ENCODE results near the gene PHTF1. TPM values are rescaled to one million over a fixed set of nuclear protein-coding genes. Genes with fewer than 3 reads are reported as not detected.
"Not testable (repeated sequence)": the region's sequence is repeated elsewhere in the genome, so short reads cannot be mapped to it uniquely, and the experiment has no call there.

Gene PHTF1
- total RNA-seq, 1 donor from 2014 or later, result 39.8 TPM

- DNase-seq (ENCODE audit: low read depth, low spot score), result no peak
Measured at GRCh38 chr1:113779542-113779941, 20.3 kb upstream of the PHTF1 start.

DNA sequence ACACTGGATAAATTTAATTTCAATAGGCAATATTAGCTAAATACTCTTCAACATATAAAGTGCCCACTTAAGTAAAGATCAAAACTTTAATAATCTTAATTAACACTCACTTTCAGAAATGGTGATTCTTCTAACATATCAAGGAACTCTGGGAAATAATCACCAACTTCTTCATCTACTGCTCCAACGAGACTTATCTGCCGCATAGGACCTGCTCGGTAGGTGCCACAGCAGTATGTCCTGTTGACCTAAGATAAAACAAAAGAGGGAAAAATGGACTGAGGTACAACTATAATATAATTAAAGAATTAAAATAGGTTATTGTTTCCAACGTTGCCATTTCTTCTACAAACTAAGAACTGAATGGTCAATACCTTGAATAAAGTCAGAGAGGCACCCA, 18.3 kb upstream of the PHTF1 start:
- no peak for DNase-seq (ENCODE audit: low read depth, low spot score)

GRCh38 chr1:113770031-113770430, 10.7 kb upstream of the PHTF1 start:
- no peak for DNase-seq (ENCODE audit: low read depth, low spot score)

GRCh38 chr1:113769601-113769970, 10.3 kb upstream of the PHTF1 start:
- no peak for DNase-seq (ENCODE audit: low read depth, low spot score)

DNA sequence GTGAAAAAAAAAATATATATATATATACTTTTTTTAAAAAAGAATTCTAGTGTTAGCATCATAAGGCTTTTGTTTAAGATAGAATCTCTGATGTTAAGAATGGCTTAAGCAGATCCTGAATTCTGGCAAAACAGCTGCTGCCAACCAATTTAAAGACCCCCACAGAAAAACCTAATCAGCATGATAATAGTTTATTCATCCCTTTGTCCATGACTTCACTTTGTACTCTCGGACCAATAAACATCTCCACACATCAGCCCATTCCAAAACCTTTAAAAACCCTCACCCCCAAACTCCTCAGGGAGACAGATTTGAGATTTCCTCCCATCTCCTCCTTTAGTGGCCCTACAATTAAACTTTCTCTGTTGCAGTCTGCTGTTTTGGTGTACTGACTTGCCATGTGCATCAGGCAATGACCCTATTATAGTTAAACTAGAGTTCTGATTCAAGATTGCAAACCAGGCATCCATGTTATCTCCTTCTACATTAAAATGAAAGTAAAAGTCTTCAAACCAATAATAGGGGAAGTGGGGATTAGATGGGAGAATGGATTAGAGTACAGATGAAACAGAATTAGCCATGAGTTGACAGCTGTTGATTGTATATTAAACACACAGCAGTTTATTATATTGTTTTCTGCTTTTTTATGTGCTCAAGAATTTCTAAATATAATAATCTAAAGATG, 9.8 kb upstream of the PHTF1 start:
- DNase-seq (ENCODE audit: low read depth, low spot score), result no peak

- no peak for DNase-seq (ENCODE audit: low read depth, low spot score)
Measured at GRCh38 chr1:113765306-113766230, 6.3 kb upstream of the PHTF1 start.

DNA sequence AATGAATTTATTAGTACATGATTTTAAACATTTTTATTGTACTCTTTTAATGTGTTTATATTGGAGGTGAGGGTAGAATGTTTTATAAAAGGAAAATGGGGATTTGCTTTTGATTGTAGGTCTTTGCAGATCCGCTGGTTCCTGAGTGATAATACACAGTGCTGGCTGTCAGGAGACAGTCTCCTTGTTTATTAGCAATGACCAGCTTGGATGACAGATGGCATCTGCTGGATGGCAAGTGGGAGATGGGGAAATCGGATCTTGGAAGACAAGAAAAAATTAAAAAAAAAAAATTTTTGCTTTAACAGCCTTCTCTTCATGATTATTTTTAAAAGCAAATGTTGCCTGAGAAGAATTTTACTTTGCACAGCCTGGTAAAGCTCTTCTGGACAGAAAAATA, 4.4 kb upstream of the PHTF1 start:
- DNase-seq (ENCODE audit: low read depth, low spot score), result no peak

DNA sequence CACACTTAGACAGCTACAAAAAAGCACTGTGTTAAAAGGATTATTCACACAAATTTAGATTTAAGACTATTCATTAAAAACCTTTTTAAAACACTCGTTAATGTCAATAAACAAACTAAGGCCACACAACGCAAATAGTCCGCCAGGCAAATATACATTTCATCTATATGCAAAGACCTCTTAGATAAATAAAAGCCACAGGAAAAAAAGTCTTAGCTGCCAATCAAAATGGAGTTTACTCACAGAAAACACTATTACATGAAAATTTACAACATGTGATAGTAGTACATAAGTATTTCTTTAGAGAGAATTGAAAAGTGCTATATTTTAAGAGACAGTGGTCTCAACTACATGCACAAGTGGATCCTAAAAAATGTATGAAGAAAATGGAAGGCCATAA, 2.7 kb upstream of the PHTF1 start:
- no peak for DNase-seq (ENCODE audit: low read depth, low spot score)

GRCh38 chr1:113760102-113761080, 1.1 kb upstream of the PHTF1 start:
- no peak for DNase-seq (ENCODE audit: low read depth, low spot score)

DNA sequence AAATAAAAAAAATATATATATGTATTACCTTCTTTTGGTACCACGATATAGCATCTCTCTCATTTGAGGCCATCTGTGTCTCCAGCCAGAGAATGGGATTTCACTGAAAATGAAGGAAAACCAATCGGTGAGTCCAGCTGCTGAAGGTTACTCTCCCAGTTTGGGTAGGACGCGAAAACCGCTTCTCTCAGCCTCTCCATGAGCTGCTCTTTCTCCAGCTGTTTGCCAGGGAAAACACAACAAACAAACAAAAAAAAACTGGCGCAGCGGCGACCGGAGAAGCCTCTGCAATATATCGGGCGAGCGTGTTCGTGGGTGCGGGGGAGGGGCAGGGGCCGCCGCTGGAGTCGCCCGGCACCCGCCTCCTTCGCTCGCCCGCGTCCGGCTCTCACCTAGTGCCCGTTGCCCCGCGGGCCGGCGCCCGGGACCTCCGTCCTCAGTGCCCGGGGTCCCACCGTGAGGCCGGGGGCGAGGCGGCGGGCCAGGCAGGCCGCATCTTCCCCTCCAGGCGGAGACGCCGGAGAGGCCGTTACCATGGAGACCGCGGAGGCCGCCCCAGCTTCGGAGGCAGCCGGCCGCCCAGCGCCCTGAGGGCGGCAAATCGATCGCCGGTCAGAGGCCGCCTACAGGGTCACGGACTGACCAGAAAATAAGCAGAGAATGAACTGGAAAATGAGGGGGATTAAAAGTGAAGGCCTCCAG, 504 bp downstream of the PHTF1 start:
- no peak for DNase-seq (ENCODE audit: low read depth, low spot score)

GRCh38 chr1:113756461-113756860, 2.8 kb downstream of the PHTF1 start:
- DNase-seq (ENCODE audit: low read depth, low spot score), result no peak

GRCh38 chr1:113753333-113753732, 6.0 kb downstream of the PHTF1 start:
- not testable (repeated sequence) for DNase-seq (ENCODE audit: low read depth, low spot score)

DNA sequence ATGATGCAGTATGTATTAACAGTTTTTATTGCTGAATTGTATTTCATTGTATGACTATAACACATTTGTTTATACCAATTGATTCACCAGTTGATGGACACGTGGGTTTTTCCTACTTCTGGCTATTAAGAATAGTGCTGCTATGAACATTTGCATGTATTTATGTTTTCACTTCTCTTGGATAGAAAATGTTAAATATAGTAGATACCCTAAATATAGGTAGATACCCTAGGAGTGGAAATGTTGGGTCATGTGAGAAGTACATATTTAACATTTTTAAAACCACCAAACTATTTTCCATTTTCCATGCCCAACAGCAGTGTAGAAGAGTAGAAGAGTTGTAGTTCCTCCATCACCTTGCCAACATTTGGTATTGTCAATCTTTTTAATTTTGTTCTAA, 7.8 kb downstream of the PHTF1 start:
- no peak for DNase-seq (ENCODE audit: low read depth, low spot score)

- DNase-seq (ENCODE audit: low read depth, low spot score), result no peak
Measured at GRCh38 chr1:113751114-113751513, 8.2 kb downstream of the PHTF1 start.

GRCh38 chr1:113749402-113749801, 9.9 kb downstream of the PHTF1 start:
- DNase-seq (ENCODE audit: low read depth, low spot score), result no peak

GRCh38 chr1:113747376-113747775, 11.9 kb downstream of the PHTF1 start:
- no peak for DNase-seq (ENCODE audit: low read depth, low spot score)

GRCh38 chr1:113745425-113745824, 13.9 kb downstream of the PHTF1 start:
- DNase-seq (ENCODE audit: low read depth, low spot score), result no peak

DNA sequence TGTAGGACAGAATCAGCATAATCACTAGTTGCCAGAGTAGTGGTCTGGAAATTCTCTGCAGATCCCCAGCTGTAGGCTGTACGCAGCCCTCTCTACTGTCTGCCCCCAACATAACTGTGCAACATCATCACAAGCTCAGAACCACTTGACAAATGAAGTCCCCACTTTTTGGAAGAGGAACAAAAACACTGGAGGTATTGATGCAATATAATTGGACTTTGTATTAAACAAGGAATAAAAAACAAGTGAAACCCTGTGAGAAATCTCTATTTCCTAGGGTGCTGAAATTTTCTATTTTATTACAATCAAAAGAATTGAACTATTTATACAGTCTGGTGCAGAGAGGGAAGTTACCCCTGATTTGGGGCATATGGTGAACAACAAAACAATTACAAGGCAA, 15.2 kb downstream of the PHTF1 start:
- no peak for DNase-seq (ENCODE audit: low read depth, low spot score)

GRCh38 chr1:113742515-113742914, 16.8 kb downstream of the PHTF1 start:
- no peak for DNase-seq (ENCODE audit: low read depth, low spot score)

- DNase-seq (ENCODE audit: low read depth, low spot score), result no peak
Measured at GRCh38 chr1:113734357-113735055, 24.8 kb downstream of the PHTF1 start.

Data from pulmonary artery endothelial cell (primary cell).